ENCODE results near the gene RPL36AL.

DNA sequence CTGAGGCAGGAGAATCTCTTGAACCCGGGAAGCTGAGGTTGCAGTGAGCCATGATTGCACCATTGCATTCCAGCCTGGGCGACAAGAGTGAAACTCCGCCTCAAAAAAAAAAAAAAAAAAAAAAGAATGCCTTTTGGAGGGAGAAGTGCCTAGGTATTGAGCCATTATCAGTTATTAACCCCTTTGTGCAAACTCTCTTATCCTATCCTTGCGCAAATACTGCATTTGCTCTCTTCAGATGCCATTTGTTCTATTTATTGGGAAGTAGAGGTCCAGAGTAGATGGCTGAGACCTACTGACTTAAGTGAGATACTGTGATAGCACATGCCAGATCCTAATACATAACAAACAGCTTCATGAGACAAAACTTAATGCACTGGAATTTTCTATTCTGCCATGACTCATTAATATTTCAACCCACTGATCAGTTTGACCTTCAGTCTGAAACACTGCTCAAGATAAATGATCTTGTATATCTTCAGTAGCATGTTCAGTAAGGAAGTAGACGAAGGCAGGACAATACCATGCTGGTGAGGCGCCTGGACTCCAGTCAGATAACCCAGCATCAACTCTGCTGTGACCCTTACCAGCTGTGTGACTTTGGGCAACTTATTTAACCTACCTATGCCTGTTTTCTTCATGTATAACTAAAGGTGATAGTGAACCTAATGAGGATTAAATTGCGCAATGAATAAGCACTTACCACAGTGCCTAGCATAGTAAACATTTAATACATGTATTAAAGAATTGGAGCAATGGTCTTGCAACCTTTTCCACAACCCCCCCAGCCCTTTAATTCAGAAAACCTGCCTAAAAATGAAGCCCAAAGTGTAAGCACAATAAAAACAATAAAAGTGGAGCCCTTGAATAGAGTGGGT, 20.4 kb upstream of the RPL36AL start:
- TF ChIP-seq CTCF (IDR thresholded peaks at IDR 0.05; ENCODE audit: insufficient read depth, low read length) (no peak), REST (IDR thresholded peaks at IDR 0.05; ENCODE audit: insufficient replicate concordance, low read depth) (no peak), POLR2AphosphoS5 (IDR thresholded peaks at IDR 0.05; ENCODE audit: low read depth) (0 out of 2 replicates have a peak, but pooled peaks have one; percentile 13), GABPA (IDR thresholded peaks at IDR 0.05; ENCODE audit: low read depth) (no peak)
